Fibroblast of lung (primary cell): ENCODE measurements around the gene KCNG2.

Experiments
- EZH2 ChIP-seq: IDR thresholded peaks from 2 replicates; pipeline ENCODE4 v1.5.1; 2012; ENCODE audit warnings: low read length, control low read depth, mild to moderate bottlenecking; ENCODE audit errors: missing control alignments
- TF ChIP-seq, protein P1 (sequence below), 2 donors: IDR thresholded peaks in 1 of 2; conservative IDR thresholded peaks in 1 of 2; 1 replicate in 1 of 2; 2 replicates in 1 of 2; pipeline ENCODE4 v1.5.1; 2011 to 2012; ENCODE audit warnings: low read length in 2 of 2, control low read depth in 1 of 2, inconsistent platforms in 1 of 2, low read depth in 1 of 2, mild to moderate bottlenecking in 1 of 2

DNA sequence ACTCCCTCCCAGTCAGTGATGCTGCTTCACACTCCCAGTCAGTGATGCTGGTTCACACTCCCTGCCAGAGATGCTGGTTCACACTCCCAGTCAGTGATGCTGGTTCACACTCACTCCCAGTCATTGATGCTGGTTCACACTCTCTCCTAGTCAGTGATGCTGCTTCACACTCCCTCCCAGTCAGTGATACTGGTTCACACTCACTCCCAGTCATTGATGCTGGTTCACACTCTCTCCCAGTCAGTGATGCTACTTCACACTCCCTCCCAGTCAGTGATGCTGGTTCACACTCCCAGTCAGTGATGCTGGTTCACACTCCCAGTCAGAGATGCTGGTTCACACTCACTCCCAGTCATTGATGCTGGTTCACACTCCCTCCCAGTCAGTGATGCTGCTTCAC, 34.3 kb upstream of the KCNG2 start:
- TF ChIP-seq, protein P1, sequence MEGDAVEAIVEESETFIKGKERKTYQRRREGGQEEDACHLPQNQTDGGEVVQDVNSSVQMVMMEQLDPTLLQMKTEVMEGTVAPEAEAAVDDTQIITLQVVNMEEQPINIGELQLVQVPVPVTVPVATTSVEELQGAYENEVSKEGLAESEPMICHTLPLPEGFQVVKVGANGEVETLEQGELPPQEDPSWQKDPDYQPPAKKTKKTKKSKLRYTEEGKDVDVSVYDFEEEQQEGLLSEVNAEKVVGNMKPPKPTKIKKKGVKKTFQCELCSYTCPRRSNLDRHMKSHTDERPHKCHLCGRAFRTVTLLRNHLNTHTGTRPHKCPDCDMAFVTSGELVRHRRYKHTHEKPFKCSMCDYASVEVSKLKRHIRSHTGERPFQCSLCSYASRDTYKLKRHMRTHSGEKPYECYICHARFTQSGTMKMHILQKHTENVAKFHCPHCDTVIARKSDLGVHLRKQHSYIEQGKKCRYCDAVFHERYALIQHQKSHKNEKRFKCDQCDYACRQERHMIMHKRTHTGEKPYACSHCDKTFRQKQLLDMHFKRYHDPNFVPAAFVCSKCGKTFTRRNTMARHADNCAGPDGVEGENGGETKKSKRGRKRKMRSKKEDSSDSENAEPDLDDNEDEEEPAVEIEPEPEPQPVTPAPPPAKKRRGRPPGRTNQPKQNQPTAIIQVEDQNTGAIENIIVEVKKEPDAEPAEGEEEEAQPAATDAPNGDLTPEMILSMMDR (conservative IDR thresholded peaks at IDR 0.05 in 1 of 2, IDR thresholded peaks at IDR 0.05 in 1 of 2; ENCODE audit: low read depth in 1 of 2, low read length in 2 of 2): no peak
- no peak for TF ChIP-seq EZH2
